Measurements from ENCODE around the gene LITAF. TPM values are rescaled to one million over a fixed set of nuclear protein-coding genes. Genes with fewer than 3 reads are reported as not detected.

LITAF gene
- polyA plus RNA-seq, 1 of the 3 experiments (the other 2 are of a cell fraction), result 45.7 TPM

DNA sequence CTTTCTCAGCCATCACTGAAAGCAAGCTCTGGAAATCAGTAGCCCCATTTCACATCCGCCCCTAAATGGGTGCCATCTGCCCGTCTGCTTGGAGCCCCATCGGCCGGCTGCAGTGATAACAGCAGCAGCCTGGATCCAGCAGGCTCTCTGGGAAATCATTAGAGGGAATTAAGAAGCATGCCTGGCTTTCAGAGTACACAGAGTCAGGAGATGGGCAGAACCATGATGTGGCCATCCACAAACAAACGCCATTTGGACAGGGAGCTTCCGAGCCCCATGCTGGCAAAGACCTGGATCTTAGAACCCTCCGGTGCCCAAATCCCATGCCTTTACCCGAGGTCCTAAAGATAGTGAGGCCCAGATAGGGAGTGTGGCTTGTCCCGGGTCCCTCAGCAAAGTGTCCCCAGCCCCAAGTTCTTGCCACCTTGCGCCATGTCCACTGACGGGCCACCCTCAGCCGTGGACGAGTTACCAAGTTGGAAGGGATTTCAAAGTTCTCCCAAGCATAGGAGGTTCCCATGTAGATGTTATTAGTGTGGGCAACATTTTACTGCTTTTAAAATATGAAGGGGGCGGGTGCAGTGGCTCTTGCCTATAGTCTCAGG, 1.0 kb upstream of the LITAF start (continued):
- TF ChIP-seq, protein P1, sequence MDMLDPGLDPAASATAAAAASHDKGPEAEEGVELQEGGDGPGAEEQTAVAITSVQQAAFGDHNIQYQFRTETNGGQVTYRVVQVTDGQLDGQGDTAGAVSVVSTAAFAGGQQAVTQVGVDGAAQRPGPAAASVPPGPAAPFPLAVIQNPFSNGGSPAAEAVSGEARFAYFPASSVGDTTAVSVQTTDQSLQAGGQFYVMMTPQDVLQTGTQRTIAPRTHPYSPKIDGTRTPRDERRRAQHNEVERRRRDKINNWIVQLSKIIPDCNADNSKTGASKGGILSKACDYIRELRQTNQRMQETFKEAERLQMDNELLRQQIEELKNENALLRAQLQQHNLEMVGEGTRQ (IDR thresholded peaks at IDR 0.05; ENCODE audit: borderline replicate concordance, low read depth, low read length), result no peak
- TF ChIP-seq EP300 (IDR thresholded peaks at IDR 0.05; ENCODE audit: borderline replicate concordance in 1 of 2, low read depth in 1 of 2, low read length in 1 of 2), result peak in 1 of 2 experiments; percentile 76; a peak in 2 of 4 replicates
- TF ChIP-seq NRF1 (IDR thresholded peaks at IDR 0.05; ENCODE audit: low read depth, low read length), result no peak
- TF ChIP-seq ELF1 (IDR thresholded peaks at IDR 0.05), result no peak
- TF ChIP-seq, protein P2, sequence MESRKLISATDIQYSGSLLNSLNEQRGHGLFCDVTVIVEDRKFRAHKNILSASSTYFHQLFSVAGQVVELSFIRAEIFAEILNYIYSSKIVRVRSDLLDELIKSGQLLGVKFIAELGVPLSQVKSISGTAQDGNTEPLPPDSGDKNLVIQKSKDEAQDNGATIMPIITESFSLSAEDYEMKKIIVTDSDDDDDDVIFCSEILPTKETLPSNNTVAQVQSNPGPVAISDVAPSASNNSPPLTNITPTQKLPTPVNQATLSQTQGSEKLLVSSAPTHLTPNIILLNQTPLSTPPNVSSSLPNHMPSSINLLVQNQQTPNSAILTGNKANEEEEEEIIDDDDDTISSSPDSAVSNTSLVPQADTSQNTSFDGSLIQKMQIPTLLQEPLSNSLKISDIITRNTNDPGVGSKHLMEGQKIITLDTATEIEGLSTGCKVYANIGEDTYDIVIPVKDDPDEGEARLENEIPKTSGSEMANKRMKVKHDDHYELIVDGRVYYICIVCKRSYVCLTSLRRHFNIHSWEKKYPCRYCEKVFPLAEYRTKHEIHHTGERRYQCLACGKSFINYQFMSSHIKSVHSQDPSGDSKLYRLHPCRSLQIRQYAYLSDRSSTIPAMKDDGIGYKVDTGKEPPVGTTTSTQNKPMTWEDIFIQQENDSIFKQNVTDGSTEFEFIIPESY (IDR thresholded peaks at IDR 0.05; ENCODE audit: borderline replicate concordance, low read depth), result no peak
- no peak for TF ChIP-seq TEAD4 (IDR thresholded peaks at IDR 0.05; ENCODE audit: borderline replicate concordance, insufficient read depth)
- TF ChIP-seq, protein P3, sequence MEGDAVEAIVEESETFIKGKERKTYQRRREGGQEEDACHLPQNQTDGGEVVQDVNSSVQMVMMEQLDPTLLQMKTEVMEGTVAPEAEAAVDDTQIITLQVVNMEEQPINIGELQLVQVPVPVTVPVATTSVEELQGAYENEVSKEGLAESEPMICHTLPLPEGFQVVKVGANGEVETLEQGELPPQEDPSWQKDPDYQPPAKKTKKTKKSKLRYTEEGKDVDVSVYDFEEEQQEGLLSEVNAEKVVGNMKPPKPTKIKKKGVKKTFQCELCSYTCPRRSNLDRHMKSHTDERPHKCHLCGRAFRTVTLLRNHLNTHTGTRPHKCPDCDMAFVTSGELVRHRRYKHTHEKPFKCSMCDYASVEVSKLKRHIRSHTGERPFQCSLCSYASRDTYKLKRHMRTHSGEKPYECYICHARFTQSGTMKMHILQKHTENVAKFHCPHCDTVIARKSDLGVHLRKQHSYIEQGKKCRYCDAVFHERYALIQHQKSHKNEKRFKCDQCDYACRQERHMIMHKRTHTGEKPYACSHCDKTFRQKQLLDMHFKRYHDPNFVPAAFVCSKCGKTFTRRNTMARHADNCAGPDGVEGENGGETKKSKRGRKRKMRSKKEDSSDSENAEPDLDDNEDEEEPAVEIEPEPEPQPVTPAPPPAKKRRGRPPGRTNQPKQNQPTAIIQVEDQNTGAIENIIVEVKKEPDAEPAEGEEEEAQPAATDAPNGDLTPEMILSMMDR (IDR thresholded peaks at IDR 0.05), result no peak
- TF ChIP-seq MXI1 (IDR thresholded peaks at IDR 0.05; ENCODE audit: low read depth, low read length), result peak; percentile 86; the same call in 1 of the 2 replicates
- TF ChIP-seq MEF2A (IDR thresholded peaks at IDR 0.05; ENCODE audit: borderline replicate concordance, low read depth), result no peak
- TF ChIP-seq, protein P4, sequence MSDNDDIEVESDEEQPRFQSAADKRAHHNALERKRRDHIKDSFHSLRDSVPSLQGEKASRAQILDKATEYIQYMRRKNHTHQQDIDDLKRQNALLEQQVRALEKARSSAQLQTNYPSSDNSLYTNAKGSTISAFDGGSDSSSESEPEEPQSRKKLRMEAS (IDR thresholded peaks at IDR 0.05; ENCODE audit: low read depth), result no peak

DNA sequence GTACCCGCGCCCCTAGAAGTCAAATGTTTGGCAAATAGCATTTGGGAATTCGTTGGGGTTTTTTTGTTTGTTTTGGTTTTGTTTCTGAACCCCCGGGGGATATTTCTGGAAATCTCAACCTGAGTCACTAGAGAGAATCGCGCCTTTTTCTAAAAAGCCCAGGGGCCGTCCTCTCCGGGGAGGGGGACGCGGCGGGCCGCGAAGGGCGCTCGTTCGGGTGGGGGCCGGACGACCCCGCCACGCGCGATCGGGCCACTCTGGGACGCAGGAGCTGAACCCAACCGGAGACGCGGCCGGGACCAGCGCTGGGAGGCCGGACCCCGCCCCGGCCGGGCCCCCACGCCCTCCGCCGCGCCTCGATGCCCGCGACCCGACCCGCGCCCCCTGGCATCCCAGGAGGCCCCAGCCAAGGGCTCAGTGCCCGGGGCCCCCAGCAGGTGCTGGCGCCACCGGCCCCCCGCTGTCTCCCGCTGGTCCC, 302 bp downstream of the LITAF start:
- Histone ChIP-seq H3K9ac (peak overlapping the region; percentile 85), H3F3A (replicated peaks; ENCODE audit: insufficient read depth) (peaks cover 4% of the 10 kb centered on the region), H3K9me2 (no peaks in the 10 kb centered on the region), H3K4me1 (ENCODE audit: control insufficient read depth in 1 of 2, insufficient read depth in 2 of 2, low read depth in 1 of 2, low read length in 1 of 2) (peaks cover 0 to 19% of the 10 kb centered on the region in 2 experiments; a peak in 1 of 4 replicates), H3K4me2 (peak overlapping the region; percentile 98), H3K4me3 (ENCODE audit: low read depth in 2 of 2, low read length in 1 of 2) (peak overlapping the region; percentile 69 to 93), H3K79me2 (ENCODE audit: insufficient read depth) (peaks cover 54% of the 10 kb centered on the region; the same call in 1 of the 2 replicates), H4K20me1 (ENCODE audit: insufficient read depth) (no peaks in the 10 kb centered on the region), H3K36me3 (replicated peaks in 1 of 2; ENCODE audit: control insufficient read depth in 1 of 2, insufficient read depth in 2 of 2, low read length in 1 of 2) (no peaks in the 10 kb centered on the region), H3K27ac (ENCODE audit: low read depth in 2 of 2, low read length in 1 of 2) (peak overlapping the region in 1 of 2 experiments; percentile 95; a peak in 2 of 4 replicates), H3K27me3 (ENCODE audit: insufficient read depth) (no peaks in the 10 kb centered on the region), H2AFZ (ENCODE audit: low read depth) (peak overlapping the region; percentile 99), H3K9me3 (no peaks in the 10 kb centered on the region)
- TF ChIP-seq EP300 (IDR thresholded peaks at IDR 0.05; ENCODE audit: borderline replicate concordance in 1 of 2, low read depth in 1 of 2, low read length in 1 of 2) (no peak), RFX5 (IDR thresholded peaks at IDR 0.05; ENCODE audit: low read length) (no peak), RAD21 (IDR thresholded peaks at IDR 0.05; ENCODE audit: low read length) (no peak), SIN3A (IDR thresholded peaks at IDR 0.05; ENCODE audit: borderline replicate concordance, low read depth, low read length) (no peak), RXRA (IDR thresholded peaks at IDR 0.05; ENCODE audit: borderline replicate concordance, low read depth) (no peak), GATA2 (CRISPR knock-in tag; IDR thresholded peaks at IDR 0.05) (no peak), FOSL2 (IDR thresholded peaks at IDR 0.05; ENCODE audit: borderline replicate concordance, low read depth) (no peak), NFIC (IDR thresholded peaks at IDR 0.05; ENCODE audit: borderline replicate concordance) (no peak), FOXJ3 (CRISPR knock-in tag; IDR thresholded peaks at IDR 0.05) (no peak)
- TF ChIP-seq, protein P2 (IDR thresholded peaks at IDR 0.05; ENCODE audit: borderline replicate concordance, low read depth), result no peak
- TF ChIP-seq, protein P4 (IDR thresholded peaks at IDR 0.05; ENCODE audit: low read depth), result no peak
- 5% methylated on average over 9 of the region's 48 CpGs for WGBS (ENCODE audit: low lambda C conversion rate)
- POLR2A ChIA-PET, result interaction anchor here (0.9 to 2.2 kb wide), 8 partner anchors 12 to 211 kb away, joined by 3 to 13 read pairs (median 4); partner anchors contain the start of gene ZC3H7A
- CTCF ChIA-PET, result interaction anchor here (1.1 to 2.3 kb wide), 6 partner anchors 51 to 190 kb away, joined by 3 to 13 read pairs (median 6); no protein-coding TSS in a partner anchor
- DNase-seq, result no peak

All from SK-N-SH (cell line).